Central memory CD8-positive, alpha-beta T cell (primary cell): ENCODE measurements around the gene KRTAP4-9.
"Not testable (repeated sequence)": the region's sequence is repeated elsewhere in the genome, so short reads cannot be mapped to it uniquely, and the experiment has no call there.

Source experiments
- ATAC-seq: fragments of 150-1000 bp; cut with Tn5 transposase; replicated peaks from 2 replicates; pipeline ENCODE4 v1.10.0; 2022; ENCODE audit warnings: mild to moderate bottlenecking, moderate FRiP score, moderate number of reproducible peaks; ENCODE audit not compliant: poor library complexity, severe bottlenecking; ENCODE audit errors: extremely low read depth
- DNase-seq, 2 donors: peaks; one replicate each; pipeline ENCODE4 v3.0.0; 2021; ENCODE audit warnings: low spot score in 2 of 2
- H3K27ac Mint-ChIP-seq: one replicate; pipeline ENCODE4 v1.8.0; 2022; ENCODE audit warnings: low read depth, mild to moderate bottlenecking, moderate library complexity, mixed read lengths
- H3K27me3 Mint-ChIP-seq: one replicate; pipeline ENCODE4 v1.8.0; 2022; ENCODE audit warnings: mixed read lengths
- H3K36me3 Mint-ChIP-seq: one replicate; pipeline ENCODE4 v1.8.0; 2022; ENCODE audit warnings: mild to moderate bottlenecking, moderate library complexity, mixed read lengths; ENCODE audit not compliant: insufficient read depth
- H3K4me1 Mint-ChIP-seq: one replicate; pipeline ENCODE4 v1.8.0; 2022; ENCODE audit warnings: mixed read lengths
- H3K4me3 Mint-ChIP-seq: one replicate; pipeline ENCODE4 v1.8.0; 2022; ENCODE audit warnings: mild to moderate bottlenecking, moderate library complexity, mixed read lengths
- H3K9me3 Mint-ChIP-seq: one replicate; pipeline ENCODE4 v1.8.0; 2022; ENCODE audit warnings: mixed read lengths

Gene KRTAP4-9

DNA sequence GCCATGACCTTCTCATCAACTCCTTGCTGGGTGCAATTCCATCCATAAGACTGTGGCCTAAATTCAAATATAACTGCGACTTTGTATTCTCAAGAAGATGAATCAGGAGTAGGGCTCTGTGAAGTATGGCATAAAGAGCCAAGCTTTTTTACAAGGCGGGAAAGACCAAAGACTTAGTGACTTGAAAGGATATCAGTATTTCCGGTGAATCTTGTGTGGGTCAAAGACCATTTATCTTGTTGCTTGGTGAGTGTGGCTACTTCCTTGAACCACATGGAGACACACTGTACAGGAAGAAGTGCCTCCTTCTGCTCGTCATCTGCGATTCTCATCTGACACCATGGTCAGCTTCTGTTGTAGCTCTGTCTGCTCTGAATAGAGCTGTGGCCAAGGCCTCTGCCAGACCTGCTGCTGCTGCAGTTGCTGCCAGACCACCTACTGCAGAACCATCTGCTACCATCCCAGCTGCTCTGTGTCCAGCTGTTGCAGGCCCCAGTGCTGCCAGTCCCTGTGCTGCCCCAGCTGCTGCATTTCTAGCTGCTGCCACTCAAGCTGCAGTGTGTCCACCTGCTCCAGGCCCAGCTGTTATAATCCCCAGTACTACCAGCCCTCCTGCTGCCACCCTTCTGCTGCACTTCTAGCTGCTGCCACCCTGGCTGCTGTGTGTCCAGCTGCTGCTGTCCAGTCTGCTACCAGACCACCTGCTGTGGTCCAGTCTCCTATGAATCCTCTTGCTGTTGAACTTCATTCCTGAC lies 33.4 kb upstream of the KRTAP4-9 start:
- no peak for DNase-seq

GRCh38 chr17:41073676-41074075 lies 31.5 kb upstream of the KRTAP4-9 start:
- H3K9me3 Mint-ChIP-seq, result no peaks in the 10 kb centered on the region
- H3K4me1 Mint-ChIP-seq, result no peaks in the 10 kb centered on the region
- DNase-seq (no peak), ATAC-seq (no peak)
- H3K4me3 Mint-ChIP-seq, result no peak overlapping the region
- H3K27me3 Mint-ChIP-seq, result peaks cover 36% of the 10 kb centered on the region
- H3K27ac Mint-ChIP-seq, result no peak overlapping the region
- H3K36me3 Mint-ChIP-seq, result no peaks in the 10 kb centered on the region

More for the DNA sequence above, 33.4 kb upstream of the KRTAP4-9 start:
- no peaks in the 10 kb centered on the region for H3K9me3 Mint-ChIP-seq
- no peak overlapping the region for H3K4me3 Mint-ChIP-seq
- peaks cover 22% of the 10 kb centered on the region for H3K27me3 Mint-ChIP-seq
- no peak overlapping the region for H3K27ac Mint-ChIP-seq
- H3K4me1 Mint-ChIP-seq, result no peaks in the 10 kb centered on the region
- no peak for ATAC-seq
- H3K36me3 Mint-ChIP-seq, result no peaks in the 10 kb centered on the region

- no peak for ATAC-seq
- DNase-seq, result no peak
- H3K27me3 Mint-ChIP-seq, result peaks cover 51% of the 10 kb centered on the region
These were observed 28.4 kb upstream of the KRTAP4-9 start for GRCh38 chr17:41076788-41077187.

GRCh38 chr17:41082626-41083025 lies 22.6 kb upstream of the KRTAP4-9 start:
- H3K27ac Mint-ChIP-seq, result no peak overlapping the region
- H3K27me3 Mint-ChIP-seq, result peaks cover 49% of the 10 kb centered on the region
- H3K4me1 Mint-ChIP-seq, result no peaks in the 10 kb centered on the region
- no peaks in the 10 kb centered on the region for H3K36me3 Mint-ChIP-seq
- no peak overlapping the region for H3K4me3 Mint-ChIP-seq
- ATAC-seq, result no peak
- DNase-seq, result no peak
- H3K9me3 Mint-ChIP-seq, result no peaks in the 10 kb centered on the region

More at GRCh38 chr17:41076788-41077187, 28.4 kb upstream of the KRTAP4-9 start:
- no peaks in the 10 kb centered on the region for H3K36me3 Mint-ChIP-seq
- no peaks in the 10 kb centered on the region for H3K9me3 Mint-ChIP-seq
- H3K4me3 Mint-ChIP-seq, result no peak overlapping the region
- no peaks in the 10 kb centered on the region for H3K4me1 Mint-ChIP-seq
- no peak overlapping the region for H3K27ac Mint-ChIP-seq

DNA sequence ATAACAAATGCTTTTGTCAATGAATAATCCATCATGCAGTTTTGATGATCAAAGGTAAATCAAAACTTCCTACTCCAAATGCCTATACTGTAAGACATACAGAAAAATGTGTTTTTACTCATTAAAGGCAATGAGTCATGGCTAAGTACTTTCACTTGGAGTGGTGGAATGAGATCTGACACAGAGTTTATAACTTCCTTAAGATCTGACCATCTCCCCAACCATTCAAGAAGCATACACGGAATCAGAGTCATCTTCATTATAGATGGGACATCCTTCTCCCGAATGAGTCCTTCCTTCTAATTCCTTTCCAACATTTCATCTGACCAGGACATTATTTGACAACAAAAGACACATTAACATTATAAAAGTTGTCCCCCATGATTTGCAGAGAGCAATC lies 21.8 kb upstream of the KRTAP4-9 start:
- not testable (repeated sequence) for DNase-seq, ATAC-seq

DNA sequence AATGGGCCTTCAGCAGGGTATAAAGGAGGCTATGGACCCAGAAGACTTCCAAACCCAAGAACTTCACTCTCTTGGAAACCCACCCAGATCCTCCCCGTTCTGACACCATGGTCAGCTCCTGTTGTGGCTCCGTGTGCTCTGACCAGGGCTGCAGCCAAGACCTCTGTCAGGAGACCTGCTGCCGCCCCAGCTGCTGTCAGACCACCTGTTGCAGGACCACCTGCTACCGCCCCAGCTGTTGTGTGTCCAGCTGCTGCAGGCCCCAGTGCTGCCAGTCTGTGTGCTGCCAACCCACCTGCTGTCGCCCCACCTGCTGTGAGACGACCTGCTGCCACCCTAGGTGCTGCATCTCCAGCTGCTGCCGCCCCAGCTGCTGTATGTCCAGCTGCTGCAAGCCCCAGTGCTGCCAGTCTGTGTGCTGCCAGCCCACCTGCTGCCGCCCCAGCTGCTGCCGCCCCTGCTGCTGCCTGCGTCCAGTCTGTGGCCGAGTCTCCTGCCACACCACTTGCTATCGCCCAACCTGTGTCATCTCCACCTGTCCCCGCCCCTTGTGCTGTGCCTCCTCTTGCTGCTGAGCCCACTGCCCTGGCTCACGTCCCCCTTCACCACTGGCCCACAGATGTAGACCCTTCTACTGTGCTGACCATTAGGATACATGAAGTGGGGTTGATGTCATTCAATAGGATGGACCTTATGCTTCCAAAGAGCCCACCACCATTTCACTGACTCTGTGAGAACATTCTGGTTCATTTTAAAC lies 20.9 kb upstream of the KRTAP4-9 start, which contains the start of gene KRTAP4-7:
Gene KRTAP4-7, plus strand, starts transcription at position 51 of the 757 bp plus-strand sequence. Its CDS starts 57 bp downstream, at position 108.
- H3K4me3 Mint-ChIP-seq, ATAC-seq, H3K27ac Mint-ChIP-seq, H3K4me1 Mint-ChIP-seq, H3K9me3 Mint-ChIP-seq, H3K36me3 Mint-ChIP-seq, DNase-seq: not testable (repeated sequence)
- H3K27me3 Mint-ChIP-seq, result peaks cover 57% of the 10 kb centered on the region

More for the DNA sequence above, 21.8 kb upstream of the KRTAP4-9 start:
- H3K27me3 Mint-ChIP-seq, result peaks cover 49% of the 10 kb centered on the region
- not testable (repeated sequence) for H3K36me3 Mint-ChIP-seq, H3K9me3 Mint-ChIP-seq, H3K27ac Mint-ChIP-seq, H3K4me3 Mint-ChIP-seq, H3K4me1 Mint-ChIP-seq

GRCh38 chr17:41088760-41089352 lies 16.3 kb upstream of the KRTAP4-9 start:
- H3K9me3 Mint-ChIP-seq, ATAC-seq: not testable (repeated sequence)

DNA sequence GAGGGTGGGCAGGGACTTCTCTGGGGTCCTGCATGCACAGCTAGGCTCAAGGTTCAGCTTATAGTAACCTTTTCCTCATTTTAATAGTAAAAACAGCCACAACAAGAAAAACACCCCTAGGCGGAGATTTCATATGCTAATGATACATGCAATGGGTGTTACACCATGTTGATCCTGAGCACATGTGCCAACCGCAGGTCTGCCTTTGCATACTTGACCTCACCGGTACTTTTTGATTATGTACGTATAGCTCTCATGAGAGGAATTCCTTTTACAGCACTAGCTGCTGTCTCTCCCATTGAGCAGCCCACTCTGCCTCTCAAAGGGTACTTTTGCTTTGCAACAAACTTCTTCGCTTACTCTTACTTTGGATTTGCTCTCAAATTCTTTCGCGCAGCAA lies 9.1 kb upstream of the KRTAP4-9 start:
- Mint-ChIP-seq H3K9me3 (no peaks in the 10 kb centered on the region), H3K36me3 (no peaks in the 10 kb centered on the region), H3K27ac (no peak overlapping the region), H3K27me3 (peaks cover 51% of the 10 kb centered on the region), H3K4me1 (peaks cover 9% of the 10 kb centered on the region), H3K4me3 (no peak overlapping the region)
- DNase-seq, result no peak
- no peak for ATAC-seq

More at GRCh38 chr17:41088760-41089352, 16.3 kb upstream of the KRTAP4-9 start:
- not testable (repeated sequence) for H3K27ac Mint-ChIP-seq, H3K4me1 Mint-ChIP-seq, DNase-seq, H3K4me3 Mint-ChIP-seq, H3K36me3 Mint-ChIP-seq
- peaks cover 39% of the 10 kb centered on the region for H3K27me3 Mint-ChIP-seq

GRCh38 chr17:41098042-41098441 lies 7.1 kb upstream of the KRTAP4-9 start, which contains the start of gene KRTAP4-8:
Gene KRTAP4-8 (minus strand): TSS chr17:41098142. CDS start chr17:41098084, 58 bp downstream.
- no peak for DNase-seq
- peaks cover 9% of the 10 kb centered on the region for H3K4me1 Mint-ChIP-seq
- H3K27ac Mint-ChIP-seq, result no peak within 1 kb of the TSS
- H3K9me3 Mint-ChIP-seq, result no peaks in the 10 kb centered on the region
- no peaks in the 10 kb centered on the region for H3K36me3 Mint-ChIP-seq
- no peak for ATAC-seq
- no peak within 1 kb of the TSS for H3K4me3 Mint-ChIP-seq
- H3K27me3 Mint-ChIP-seq, result peaks cover 51% of the 10 kb centered on the region

DNA sequence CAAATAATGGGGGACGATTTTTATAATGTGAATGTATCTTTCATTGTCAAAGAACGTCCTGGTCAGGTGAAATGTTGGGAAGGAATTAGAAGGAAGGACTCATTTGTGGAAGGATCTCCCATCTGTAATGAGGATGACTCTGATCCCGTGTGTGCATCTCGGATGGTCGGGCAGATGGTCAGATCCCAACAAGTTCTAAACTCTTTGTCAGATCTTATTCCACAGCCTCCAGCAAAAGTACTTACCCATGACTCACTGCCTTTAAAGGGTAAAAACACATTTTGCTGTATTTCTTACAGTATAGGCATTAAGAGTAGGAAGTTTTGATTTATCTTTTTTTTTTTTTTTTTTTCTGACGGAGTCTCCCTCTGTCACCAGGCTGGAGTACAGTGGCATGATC lies 6.7 kb upstream of the KRTAP4-9 start:
- DNase-seq, result no peak
- ATAC-seq, result no peak
- H3K27me3 Mint-ChIP-seq, result peaks cover 51% of the 10 kb centered on the region
- no peak overlapping the region for H3K27ac Mint-ChIP-seq
- H3K36me3 Mint-ChIP-seq, result no peaks in the 10 kb centered on the region
- H3K4me3 Mint-ChIP-seq, result no peak overlapping the region
- peaks cover 9% of the 10 kb centered on the region for H3K4me1 Mint-ChIP-seq
- no peaks in the 10 kb centered on the region for H3K9me3 Mint-ChIP-seq

DNA sequence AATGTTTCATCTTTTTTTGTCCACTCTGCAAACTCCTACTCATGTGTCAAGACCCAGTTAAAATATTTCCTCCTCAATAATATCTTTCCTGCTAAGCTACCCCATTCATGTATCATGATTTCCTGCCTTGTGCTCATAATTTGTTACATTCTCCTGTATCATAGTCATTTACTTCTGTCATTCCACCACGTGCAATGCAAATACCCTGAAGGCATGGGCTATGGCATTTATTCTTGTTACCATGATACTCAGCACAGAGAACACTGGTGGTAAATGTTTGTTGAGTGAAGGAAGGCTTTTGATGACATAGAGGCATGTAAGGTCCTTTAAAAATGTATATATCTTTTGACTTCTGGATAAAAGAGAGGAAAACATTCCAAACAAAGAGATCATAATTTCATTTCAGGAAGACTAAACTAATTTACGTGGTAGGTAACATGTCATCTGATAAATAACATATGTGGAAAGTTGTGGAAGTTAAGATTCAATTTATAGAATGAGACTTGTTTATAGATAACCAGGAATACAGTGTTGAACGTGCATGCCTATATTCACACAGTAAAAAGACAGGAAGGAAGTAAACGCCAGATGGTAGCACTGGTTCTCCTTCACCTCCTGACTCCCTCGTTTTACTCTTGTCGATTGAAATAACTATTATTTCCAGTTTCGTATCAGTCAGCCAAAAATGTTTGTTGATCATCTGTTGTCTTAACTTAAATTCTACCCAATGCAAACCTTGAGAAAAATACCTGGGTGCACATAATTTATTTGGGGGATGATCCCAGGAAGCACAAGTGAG lies 5.3 kb upstream of the KRTAP4-9 start:
- not testable (repeated sequence) for DNase-seq, H3K4me1 Mint-ChIP-seq, H3K27ac Mint-ChIP-seq, ATAC-seq, H3K9me3 Mint-ChIP-seq, H3K4me3 Mint-ChIP-seq, H3K36me3 Mint-ChIP-seq
- peaks cover 51% of the 10 kb centered on the region for H3K27me3 Mint-ChIP-seq
